CD8-positive, alpha-beta memory T cell (primary cell): ENCODE data around the gene SLC27A5. TPM values are rescaled to one million over a fixed set of nuclear protein-coding genes. Genes with fewer than 3 reads are reported as not detected.
"Not testable (repeated sequence)": the region's sequence is repeated elsewhere in the genome, so short reads cannot be mapped to it uniquely, and the experiment has no call there.

Experiments used
- CTCF ChIA-PET: fragments of 350-600 bp; sonication (Branson Sonifier 250); formaldehyde crosslinking; loops from one replicate; lab custom pipeline; 2021; ENCODE audit warnings: antibody characterized with exemption; lab: Charles Lee
- POLR2A ChIA-PET: fragments of 350-600 bp; sonication (Branson Sonifier 250); formaldehyde crosslinking; loops from one replicate; lab custom pipeline; 2021; ENCODE audit warnings: antibody characterized with exemption; lab: Charles Lee
- DNase-seq, 5 donors: peaks; one replicate each; pipeline versions ENCODE4 v3.0.0 to v3.0.0-alpha.2; 2020 to 2022; ENCODE audit warnings: mixed read lengths in 1 of 5
- H3K27ac ChIP-seq: one replicate; pipeline ENCODE4 v1.7.0; 2013; ENCODE audit warnings: low read depth, mild to moderate bottlenecking, low read length, moderate library complexity
- H3K27me3 ChIP-seq: 2 replicates; pipeline ENCODE4 v1.7.0; 2013; ENCODE audit warnings: low read length, mild to moderate bottlenecking; ENCODE audit not compliant: insufficient read depth, poor library complexity, severe bottlenecking
- H3K36me3 ChIP-seq: 2 replicates; pipeline ENCODE4 v1.7.0; 2013; ENCODE audit warnings: mild to moderate bottlenecking, low read length, moderate library complexity; ENCODE audit not compliant: insufficient read depth
- H3K4me1 ChIP-seq: 2 replicates; pipeline ENCODE4 v1.7.0; 2013; ENCODE audit warnings: mild to moderate bottlenecking, low read length, moderate library complexity; ENCODE audit not compliant: insufficient read depth
- H3K4me3 ChIP-seq: 2 replicates; pipeline ENCODE4 v1.7.0; 2013; ENCODE audit warnings: mild to moderate bottlenecking, low read length
- H3K9me3 ChIP-seq: 2 replicates; pipeline ENCODE4 v1.7.0; 2013; ENCODE audit warnings: mild to moderate bottlenecking, low read length
- H3K27ac Mint-ChIP-seq, 8 donors: one replicate each; pipeline ENCODE4 v1.8.0; 2020 to 2021; ENCODE audit warnings: mixed read lengths in 8 of 8, mild to moderate bottlenecking in 6 of 8, inconsistent platforms in 3 of 8, moderate library complexity in 3 of 8
- H3K27me3 Mint-ChIP-seq, 2 donors: one replicate each; pipeline ENCODE4 v1.8.0; 2020 to 2021; ENCODE audit warnings: mixed read lengths in 2 of 2, mild to moderate bottlenecking in 1 of 2, moderate library complexity in 1 of 2
- H3K36me3 Mint-ChIP-seq, 3 donors: one replicate each; pipeline ENCODE4 v1.8.0; 2020 to 2021; ENCODE audit warnings: mixed read lengths in 3 of 3, inconsistent platforms in 1 of 3, mild to moderate bottlenecking in 1 of 3
- H3K4me1 Mint-ChIP-seq, 3 donors: one replicate each; pipeline ENCODE4 v1.8.0; 2020 to 2021; ENCODE audit warnings: mixed read lengths in 3 of 3, inconsistent platforms in 1 of 3, mild to moderate bottlenecking in 1 of 3
- H3K4me3 Mint-ChIP-seq, 7 donors: one replicate each; pipeline ENCODE4 v1.8.0; 2020 to 2021; ENCODE audit warnings: mixed read lengths in 7 of 7, mild to moderate bottlenecking in 6 of 7, moderate library complexity in 4 of 7, inconsistent platforms in 2 of 7
- H3K9me3 Mint-ChIP-seq, 5 donors: one replicate each; pipeline ENCODE4 v1.8.0; 2020 to 2022; ENCODE audit warnings: mixed read lengths in 5 of 5, mild to moderate bottlenecking in 3 of 5, moderate library complexity in 2 of 5, inconsistent platforms in 1 of 5
- polyA plus RNA-seq: library from polyadenylated mRNA; unstranded; fragments of 300-500 nt; fragmentation: Illumina TruSeq; gene quantifications from one replicate; pipeline ENCODE4 v1.2.3, GENCODE V29; 2021
- total RNA-seq, 2 experiments: library from RNA; stranded (reverse); gene quantifications; one replicate each; pipeline ENCODE4 v1.2.3, GENCODE V29; 2021

The SLC27A5 gene
- total and polyA plus RNA-seq, 3 experiments from 2014 or later, result 16.1 to 25.9 (median 19.1) TPM

GRCh38 chr19:58498316-58499020 is 13.3 kb downstream of the SLC27A5 start:
- ChIA-PET CTCF (interaction anchor here (1.1 kb wide), 1 partner anchor 12 kb away, joined by 3 read pairs; no protein-coding TSS in a partner anchor), POLR2A (interaction anchor here (0.7 to 1.1 kb wide), 2 partner anchors 9 to 21 kb away, joined by 3 to 5 read pairs; partner anchors contain the start of gene ZBTB45)
- peaks cover 18% of the 10 kb centered on the region for H3K4me1 ChIP-seq
- Mint-ChIP-seq H3K27ac (peak overlapping the region in 5 of 8 donors; percentile 94 to 98 (median 97)), H3K4me1 (peaks cover 25 to 32% (median 26%) of the 10 kb centered on the region in 3 donors), H3K4me3 (peak overlapping the region; percentile 86 to 96 (median 90)), H3K36me3 (peaks cover 0 to 3% (median 0%) of the 10 kb centered on the region in 3 donors), H3K9me3 (peaks cover 5 to 12% (median 5%) of the 10 kb centered on the region in 5 donors), H3K27me3 (peaks cover 0 to 4% of the 10 kb centered on the region in 2 donors)
- DNase-seq, result no peak
- H3K9me3 ChIP-seq, result no peaks in the 10 kb centered on the region
- no peaks in the 10 kb centered on the region for H3K27me3 ChIP-seq
- H3K4me3 ChIP-seq, result peak overlapping the region; percentile 83
- no peaks in the 10 kb centered on the region for H3K36me3 ChIP-seq
- peak overlapping the region; percentile 60 for H3K27ac ChIP-seq

GRCh38 chr19:58497634-58498170 is 14.1 kb downstream of the SLC27A5 start:
- CTCF ChIA-PET, result interaction anchor here (1.1 kb wide), 1 partner anchor 16 kb away, joined by 3 read pairs; no protein-coding TSS in a partner anchor
- no peaks in the 10 kb centered on the region for H3K9me3 ChIP-seq
- peak overlapping the region; percentile 83 for H3K4me3 ChIP-seq
- no peaks in the 10 kb centered on the region for H3K27me3 ChIP-seq
- no peaks in the 10 kb centered on the region for H3K36me3 ChIP-seq
- Mint-ChIP-seq H3K9me3 (peaks cover 5 to 12% (median 5%) of the 10 kb centered on the region in 5 donors), H3K4me3 (peak overlapping the region in 5 of 7 donors; percentile 32 to 70 (median 55)), H3K36me3 (peaks cover 0 to 3% (median 0%) of the 10 kb centered on the region in 3 donors), H3K27ac (no peak overlapping the region), H3K27me3 (peaks cover 0 to 4% of the 10 kb centered on the region in 2 donors), H3K4me1 (peaks cover 25 to 32% (median 26%) of the 10 kb centered on the region in 3 donors)
- peak overlapping the region; percentile 60 for H3K27ac ChIP-seq
- POLR2A ChIA-PET, result no interaction called here
- peaks cover 18% of the 10 kb centered on the region for H3K4me1 ChIP-seq
- DNase-seq, result no peak

GRCh38 chr19:58492265-58492664 is 19.5 kb downstream of the SLC27A5 start:
- DNase-seq, result no peak
- CTCF ChIA-PET, result no interaction called here
- Histone ChIP-seq H3K27ac (no peak overlapping the region), H3K27me3 (no peaks in the 10 kb centered on the region), H3K36me3 (no peaks in the 10 kb centered on the region), H3K4me3 (no peak overlapping the region), H3K4me1 (peaks cover under 1% of the 10 kb centered on the region), H3K9me3 (no peaks in the 10 kb centered on the region)
- peaks cover 0 to 2% (median 0%) of the 10 kb centered on the region in 3 donors for H3K36me3 Mint-ChIP-seq
- H3K4me1 Mint-ChIP-seq, result peaks cover 5 to 14% (median 6%) of the 10 kb centered on the region in 3 donors
- peak overlapping the region in 1 of 8 donors; percentile 39 for H3K27ac Mint-ChIP-seq
- no peaks in the 10 kb centered on the region for H3K9me3 Mint-ChIP-seq
- H3K4me3 Mint-ChIP-seq, result no peak overlapping the region
- no peaks in the 10 kb centered on the region for H3K27me3 Mint-ChIP-seq
- POLR2A ChIA-PET, result no interaction called here

GRCh38 chr19:58491393-58491792 is 20.4 kb downstream of the SLC27A5 start:
- Histone ChIP-seq H3K36me3 (no peaks in the 10 kb centered on the region), H3K9me3 (no peaks in the 10 kb centered on the region), H3K27me3 (no peaks in the 10 kb centered on the region), H3K4me3 (no peak overlapping the region), H3K27ac (no peak overlapping the region), H3K4me1 (no peaks in the 10 kb centered on the region)
- POLR2A ChIA-PET, result no interaction called here
- H3K27ac Mint-ChIP-seq, result peak overlapping the region in 1 of 8 donors; percentile 21
- no peaks in the 10 kb centered on the region for H3K9me3 Mint-ChIP-seq
- H3K27me3 Mint-ChIP-seq, result no peaks in the 10 kb centered on the region
- no peak overlapping the region for H3K4me3 Mint-ChIP-seq
- DNase-seq, result no peak
- CTCF ChIA-PET, result no interaction called here
- H3K4me1 Mint-ChIP-seq, result peaks cover 0 to 7% (median 0%) of the 10 kb centered on the region in 3 donors
- peaks cover 0 to 2% (median 0%) of the 10 kb centered on the region in 3 donors for H3K36me3 Mint-ChIP-seq

GRCh38 chr19:58484349-58484748 is 27.4 kb downstream of the SLC27A5 start:
- H3K36me3 ChIP-seq, H3K4me3 ChIP-seq, DNase-seq, H3K9me3 ChIP-seq, H3K27me3 ChIP-seq, H3K4me1 Mint-ChIP-seq, H3K27me3 Mint-ChIP-seq, H3K27ac ChIP-seq, H3K27ac Mint-ChIP-seq, H3K4me1 ChIP-seq, H3K9me3 Mint-ChIP-seq, H3K4me3 Mint-ChIP-seq, H3K36me3 Mint-ChIP-seq, POLR2A ChIA-PET, CTCF ChIA-PET: not testable (repeated sequence)

GRCh38 chr19:58483776-58484175 is 28.0 kb downstream of the SLC27A5 start:
- no peak overlapping the region for H3K4me3 Mint-ChIP-seq
- ChIA-PET CTCF (no interaction called here), POLR2A (interaction anchor here (0.6 kb wide), 1 partner anchor 90 kb away, joined by 10 read pairs; no protein-coding TSS in a partner anchor)
- Histone ChIP-seq H3K4me3 (no peak overlapping the region), H3K4me1 (no peaks in the 10 kb centered on the region), H3K36me3 (no peaks in the 10 kb centered on the region), H3K27me3 (no peaks in the 10 kb centered on the region), H3K27ac (no peak overlapping the region), H3K9me3 (no peaks in the 10 kb centered on the region)
- DNase-seq, result no peak
- no peaks in the 10 kb centered on the region for H3K27me3 Mint-ChIP-seq
- peaks cover 0 to 2% (median 1%) of the 10 kb centered on the region in 3 donors for H3K4me1 Mint-ChIP-seq
- no peaks in the 10 kb centered on the region for H3K9me3 Mint-ChIP-seq
- H3K27ac Mint-ChIP-seq, result no peak overlapping the region
- H3K36me3 Mint-ChIP-seq, result peaks cover 0 to 9% (median 3%) of the 10 kb centered on the region in 3 donors

GRCh38 chr19:58482372-58482771 is 29.4 kb downstream of the SLC27A5 start:
- Mint-ChIP-seq H3K27me3 (no peaks in the 10 kb centered on the region), H3K36me3 (peaks cover 0 to 9% (median 3%) of the 10 kb centered on the region in 3 donors), H3K27ac (no peak overlapping the region), H3K4me1 (peaks cover 0 to 2% (median 0%) of the 10 kb centered on the region in 3 donors), H3K4me3 (no peak overlapping the region), H3K9me3 (no peaks in the 10 kb centered on the region)
- no peaks in the 10 kb centered on the region for H3K36me3 ChIP-seq
- H3K9me3 ChIP-seq, result no peaks in the 10 kb centered on the region
- H3K27ac ChIP-seq, result no peak overlapping the region
- CTCF ChIA-PET, result interaction anchor here (1.3 kb wide), 1 partner anchor 99 kb away, joined by 4 read pairs; no protein-coding TSS in a partner anchor
- no peak for DNase-seq
- H3K4me3 ChIP-seq, result no peak overlapping the region
- no peaks in the 10 kb centered on the region for H3K4me1 ChIP-seq
- POLR2A ChIA-PET, result no interaction called here
- no peaks in the 10 kb centered on the region for H3K27me3 ChIP-seq

GRCh38 chr19:58480831-58481230 is 31.0 kb downstream of the SLC27A5 start:
- H3K27me3 ChIP-seq, result no peaks in the 10 kb centered on the region
- Mint-ChIP-seq H3K4me1 (peaks cover 8 to 11% (median 10%) of the 10 kb centered on the region in 3 donors), H3K27ac (peak overlapping the region in 1 of 8 donors; percentile 75), H3K36me3 (peaks cover 0 to 13% (median 3%) of the 10 kb centered on the region in 3 donors), H3K9me3 (no peaks in the 10 kb centered on the region), H3K27me3 (no peaks in the 10 kb centered on the region), H3K4me3 (no peak overlapping the region)
- peaks cover 8% of the 10 kb centered on the region for H3K4me1 ChIP-seq
- H3K9me3 ChIP-seq, result no peaks in the 10 kb centered on the region
- no peaks in the 10 kb centered on the region for H3K36me3 ChIP-seq
- no peak for DNase-seq
- H3K27ac ChIP-seq, result no peak overlapping the region
- POLR2A ChIA-PET, result no interaction called here
- no peak overlapping the region for H3K4me3 ChIP-seq
- CTCF ChIA-PET, result no interaction called here
